HG03139 (cell line): ENCODE data around the gene ATG4A.
A peak's percentile ranks its signal among the peaks of the same experiment; 100 is the strongest.

Experiments used
- ATAC-seq: cut with Tn5 transposase; IDR thresholded peaks from one replicate; pipeline ENCODE4 v1.9.1; 2021; ENCODE audit not compliant: unreplicated experiment

ATG4A gene

DNA sequence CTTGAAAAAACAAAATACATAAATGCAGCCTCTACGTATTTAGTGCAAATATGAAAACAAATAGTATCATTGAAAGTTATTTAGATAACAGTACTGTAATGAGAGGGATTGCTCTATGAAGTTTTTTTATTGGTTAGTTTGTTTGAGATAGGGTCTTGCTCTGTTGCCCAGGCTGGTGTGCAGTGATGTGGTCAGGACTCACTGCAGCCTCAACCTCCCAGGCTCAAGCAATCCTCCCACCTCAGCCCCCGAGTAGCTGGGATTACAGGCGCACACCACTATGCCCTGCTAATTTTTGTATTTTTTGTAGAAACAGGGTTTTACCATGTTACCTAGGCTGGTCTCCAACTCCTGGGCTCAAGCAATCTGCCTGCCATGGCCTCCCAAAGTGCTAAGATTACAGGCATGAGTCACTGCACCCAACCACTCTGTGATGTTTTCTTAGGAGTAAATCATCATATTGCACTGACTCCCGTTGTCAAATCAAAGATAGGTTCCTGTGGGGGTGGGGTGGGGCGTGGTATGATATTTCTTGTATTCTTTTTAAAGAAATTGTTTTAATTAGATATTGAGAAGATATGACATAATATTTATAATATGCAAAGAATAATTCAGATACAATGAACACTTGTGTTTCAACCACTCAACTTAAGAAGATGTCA is 75.8 kb downstream of the ATG4A start:
- no peak for ATAC-seq

DNA sequence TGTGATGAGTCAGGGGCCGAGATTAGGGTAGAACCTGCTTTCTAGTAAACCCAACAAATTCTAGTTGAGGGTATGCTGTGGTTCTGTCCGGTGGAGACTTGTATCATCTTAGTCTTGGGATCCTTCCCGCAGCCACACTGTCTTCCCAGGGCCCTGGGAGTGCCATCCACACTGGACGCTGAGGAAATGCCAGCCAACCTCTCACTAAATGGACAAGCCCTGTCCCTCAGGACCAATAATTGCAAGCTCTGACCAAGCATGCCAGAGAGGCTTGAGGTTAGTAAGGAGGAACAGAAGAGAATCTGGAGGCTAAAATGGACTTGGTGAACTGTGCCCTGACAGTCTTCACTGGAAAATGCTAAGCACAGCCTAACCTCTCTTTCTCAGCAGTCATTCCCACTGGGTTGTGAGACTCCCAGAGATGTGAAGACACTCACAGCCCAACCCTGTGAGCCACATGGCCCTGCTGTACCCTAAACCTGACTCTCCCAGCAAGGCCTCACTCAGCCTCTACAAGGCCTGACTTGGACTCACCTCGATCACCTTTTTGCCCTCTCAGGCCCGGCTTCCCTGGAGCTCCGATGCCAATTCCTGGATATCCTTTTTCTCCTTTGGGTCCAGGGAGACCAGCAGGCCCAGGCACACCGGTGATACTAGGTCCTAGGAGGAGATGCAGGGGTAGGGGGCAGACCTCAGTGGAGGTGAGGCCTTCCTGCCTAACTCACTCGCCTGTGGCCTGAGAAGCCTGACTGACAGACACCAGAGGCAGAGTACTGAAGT is 77.6 kb downstream of the ATG4A start:
- ATAC-seq = no peak

DNA sequence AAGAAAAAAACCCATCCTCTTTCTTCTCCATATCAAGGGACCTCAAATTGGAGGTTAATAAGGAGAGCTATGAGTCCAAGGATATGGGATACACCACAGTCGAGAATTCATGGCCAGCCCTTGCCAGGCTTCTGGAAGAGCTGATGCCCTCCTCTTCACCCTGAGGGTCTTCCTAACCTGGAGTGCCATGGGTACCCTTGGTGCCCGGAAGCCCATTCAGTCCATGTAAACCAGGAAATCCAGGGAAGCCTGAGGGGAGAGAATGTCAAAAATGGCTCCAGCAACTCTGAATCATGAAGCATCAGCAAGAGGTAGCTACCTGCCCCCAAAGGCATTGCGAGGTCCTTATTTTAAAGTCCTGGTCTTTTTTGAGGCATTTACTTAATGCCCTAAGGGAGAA is 78.2 kb downstream of the ATG4A start:
- no peak for ATAC-seq

DNA sequence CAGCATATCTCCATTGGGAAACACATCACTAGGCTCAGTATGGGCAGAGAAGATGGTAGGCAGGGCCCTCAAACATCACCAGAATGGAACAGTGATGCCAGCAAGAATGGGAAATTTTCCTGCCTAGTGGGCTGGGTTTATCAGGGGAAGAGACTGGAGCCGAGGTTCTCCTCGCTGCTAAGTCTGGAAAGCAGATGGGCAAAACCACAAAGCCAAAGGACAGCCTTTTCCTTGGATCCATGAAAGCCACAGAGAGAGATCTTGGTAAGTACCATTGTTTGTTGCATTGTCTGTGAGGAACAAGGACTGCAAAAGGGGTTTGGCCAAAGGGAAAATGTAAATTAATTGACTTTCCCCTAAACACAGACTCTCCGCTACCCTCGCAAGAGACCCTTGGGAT is 80.1 kb downstream of the ATG4A start:
- ATAC-seq = no peak

DNA sequence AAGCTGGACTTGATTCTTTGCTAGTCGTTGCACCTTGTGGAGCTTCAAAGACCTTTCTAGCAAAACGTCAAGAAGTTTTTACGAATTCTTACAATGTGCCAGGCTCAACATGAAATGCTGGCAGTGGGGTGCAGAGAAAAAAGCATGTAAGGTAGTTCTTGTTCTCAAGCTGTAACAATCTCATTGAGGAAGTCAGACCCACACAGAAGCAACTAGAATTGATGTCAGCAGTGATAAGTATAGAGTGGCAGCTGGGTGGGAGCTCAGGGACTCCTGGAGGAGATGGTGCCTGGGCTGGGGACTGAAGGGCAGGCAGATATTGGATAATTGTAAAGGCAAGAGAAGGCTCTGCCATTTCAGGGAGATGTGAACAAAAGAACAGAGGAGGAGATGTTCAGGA is 82.3 kb downstream of the ATG4A start:
- ATAC-seq = no peak

DNA sequence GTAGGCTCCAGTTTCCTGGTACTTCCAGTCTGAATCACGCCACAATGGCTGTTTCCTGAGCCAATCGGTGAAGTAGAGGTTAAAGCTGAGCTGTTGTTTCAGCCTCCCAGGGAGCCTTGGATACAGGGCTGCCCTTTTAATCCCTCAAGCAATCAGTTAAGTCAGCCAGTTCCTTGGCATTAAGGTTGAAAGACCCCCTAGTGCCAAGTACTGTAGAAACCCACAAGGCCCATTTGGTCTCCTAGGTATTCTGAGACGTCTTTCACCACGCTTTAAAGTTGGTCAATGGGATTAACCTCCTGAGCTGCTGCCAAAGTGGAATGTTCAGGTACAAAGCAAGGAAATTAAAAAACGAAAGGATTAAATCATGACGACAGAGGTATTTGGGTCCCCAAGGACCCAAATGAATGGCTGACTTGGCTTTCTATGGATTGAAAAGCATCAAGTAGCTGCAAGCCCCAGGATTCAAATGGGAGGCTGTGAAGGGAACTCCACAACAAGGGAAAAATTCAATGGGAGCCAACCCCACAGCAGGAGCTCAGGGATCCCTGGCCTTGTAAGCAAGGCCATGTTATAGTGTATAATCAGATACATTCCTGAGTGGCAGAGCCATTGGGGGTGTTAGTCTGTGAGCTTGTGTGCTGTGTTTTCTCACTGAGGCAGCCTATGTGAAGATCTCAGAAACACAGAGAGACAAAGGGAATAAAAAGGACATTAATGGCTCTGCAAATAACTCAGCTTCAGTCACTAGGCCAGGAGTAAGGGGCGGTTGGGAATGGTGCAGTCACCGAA is 86.0 kb downstream of the ATG4A start:
- no peak for ATAC-seq

DNA sequence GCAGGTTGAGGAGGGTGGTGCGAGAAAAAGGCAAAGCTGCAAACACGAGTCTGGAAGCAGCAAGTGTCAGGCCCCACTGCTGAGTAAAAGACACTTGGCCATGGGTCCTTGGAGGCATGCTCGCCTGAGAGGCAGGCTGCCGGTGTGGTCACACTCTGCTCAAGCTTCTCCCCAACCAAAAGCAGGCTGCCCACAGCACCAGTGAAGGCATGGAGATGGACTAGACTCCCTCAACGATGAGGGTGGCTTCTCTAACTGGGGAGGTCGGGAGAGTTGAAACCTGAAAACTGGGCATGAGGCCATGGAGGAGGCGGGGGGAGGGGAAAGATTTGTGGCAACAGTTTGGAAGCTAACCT is 86.5 kb downstream of the ATG4A start:
- ATAC-seq = no peak

DNA sequence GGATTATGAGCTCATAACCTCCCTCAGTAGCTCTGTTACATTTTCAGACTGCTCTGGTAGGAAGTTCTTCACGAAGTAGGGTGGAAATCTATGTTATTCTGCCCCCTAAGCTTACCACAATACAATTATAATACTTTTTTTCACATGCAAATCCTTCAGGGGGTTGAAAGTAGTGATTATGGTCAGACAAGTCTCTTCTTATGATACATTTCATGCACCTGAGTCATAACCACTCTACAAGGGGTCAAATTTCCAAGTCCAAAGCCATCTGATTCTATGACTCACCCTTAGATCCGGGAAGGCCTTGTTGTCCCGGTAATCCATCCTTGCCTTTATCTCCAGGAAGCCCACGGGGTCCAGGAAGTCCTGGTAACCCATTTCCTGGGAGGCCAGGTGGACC is 95.2 kb downstream of the ATG4A start:
- no peak for ATAC-seq

DNA sequence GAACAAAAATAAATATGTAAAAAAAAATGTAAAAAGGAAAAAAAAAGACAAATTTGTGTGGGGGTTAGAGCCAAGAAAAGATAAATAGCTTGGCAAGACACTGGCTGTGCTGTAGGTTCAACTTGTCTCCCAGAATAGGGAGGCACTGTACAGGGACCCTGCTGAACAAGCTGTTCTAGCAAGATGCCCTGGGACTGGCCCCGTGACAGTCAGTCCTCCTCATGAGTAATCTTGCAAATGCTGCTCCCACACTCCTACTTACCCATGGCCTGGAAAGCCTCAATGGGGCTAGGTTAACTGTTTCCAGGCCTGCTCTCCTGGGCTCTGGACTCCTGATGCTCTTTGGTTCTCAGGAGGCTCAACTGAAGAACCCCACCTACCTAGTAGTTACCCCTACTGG is 106.8 kb downstream of the ATG4A start:
- ATAC-seq = no peak

DNA sequence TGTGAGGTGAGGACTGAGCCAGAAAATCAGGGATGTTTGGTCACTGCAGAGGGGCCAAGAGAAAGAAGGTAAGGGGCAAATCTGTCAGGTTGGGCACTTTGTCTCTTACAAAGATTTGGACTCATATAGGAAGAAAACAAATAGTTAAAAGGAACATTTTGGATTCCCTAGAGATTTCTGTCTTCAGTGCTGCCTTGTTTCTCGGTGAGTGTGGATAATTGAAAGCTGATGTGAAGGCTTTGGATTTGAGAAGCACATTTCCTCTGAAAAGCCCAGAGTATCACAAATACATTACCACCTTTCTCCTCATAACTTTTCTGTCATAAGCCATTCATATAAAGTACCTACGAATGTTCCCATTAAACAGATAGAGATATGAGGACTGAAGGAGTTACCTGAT is 107.5 kb downstream of the ATG4A start:
- no peak for ATAC-seq

DNA sequence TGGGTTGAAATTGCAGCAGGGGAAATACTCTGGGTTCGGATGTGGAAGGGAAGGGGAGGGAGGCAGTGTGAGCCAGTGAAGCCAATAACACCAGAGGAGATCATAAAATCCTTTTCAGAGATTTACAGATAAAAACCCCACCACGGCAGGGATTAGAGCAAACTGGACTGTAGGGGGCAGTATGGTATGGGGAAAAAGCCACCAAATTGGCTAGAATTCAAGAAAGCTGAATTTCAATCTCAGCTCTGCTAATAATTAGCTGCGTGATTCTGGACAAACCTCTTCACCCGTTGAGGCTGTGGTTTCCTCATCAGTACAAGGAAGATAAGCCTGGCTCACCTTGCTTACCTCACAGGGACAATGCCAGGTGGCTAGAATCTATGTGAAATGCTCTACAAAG is 108.1 kb downstream of the ATG4A start:
- ATAC-seq = peak; percentile 63

DNA sequence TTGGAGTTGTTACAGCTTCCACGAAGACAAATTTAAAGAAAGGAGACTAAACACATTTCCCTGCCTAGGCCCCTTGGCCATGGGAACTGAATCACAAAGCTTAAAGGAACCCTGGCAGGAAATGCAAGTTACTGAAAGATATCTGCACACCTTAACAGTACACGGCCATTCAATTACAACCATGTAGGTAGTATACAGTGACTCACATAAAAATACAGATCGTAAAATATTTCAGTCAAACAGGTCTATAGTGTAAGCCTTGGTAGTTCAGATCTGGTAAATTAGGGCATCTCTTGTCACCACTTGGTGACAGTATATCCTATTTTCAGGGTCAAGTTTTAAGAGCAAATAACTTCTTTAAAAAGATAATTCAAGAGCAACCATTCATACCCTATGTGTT is 112.0 kb downstream of the ATG4A start:
- ATAC-seq = no peak
